AG04450 (cell line): ENCODE measurements around the gene MBD6. TPM values are rescaled to one million over a fixed set of nuclear protein-coding genes. Genes with fewer than 3 reads are reported as not detected.

Experiments used
- CTCF ChIA-PET: fragments of 300-600, 350-600 bp; formaldehyde crosslinking; extraction: SDS; loops from one replicate; lab custom pipeline; 2022; ENCODE audit warnings: antibody characterized with exemption, inconsistent platforms; lab: Charles Lee
- POLR2A ChIA-PET: fragments of 350-600 bp; formaldehyde crosslinking; extraction: SDS; loops from one replicate; lab custom pipeline; 2021; ENCODE audit warnings: antibody characterized with exemption, inconsistent platforms; lab: Yijun Ruan, JAX
- DNase-seq: peaks from one replicate; pipeline ENCODE4 v3.0.0-alpha.2; 2011; ENCODE audit warnings: low read depth, low spot score
- H3K27ac ChIP-seq: one replicate; pipeline ENCODE4 v1.5.1; 2012; ENCODE audit warnings: low read depth, low read length, control low read depth
- H3K27me3 ChIP-seq: one replicate; pipeline ENCODE4 v1.6.0; 2012; ENCODE audit warnings: low read length; ENCODE audit not compliant: control insufficient read depth, insufficient read depth
- H3K4me3 ChIP-seq: 2 replicates; pipeline ENCODE4 v1.5.1; 2011; ENCODE audit warnings: mild to moderate bottlenecking, low read depth, low read length, control low read depth
- H3K9me3 ChIP-seq: 2 replicates; pipeline ENCODE4 v1.5.1; 2012; ENCODE audit warnings: low read length; ENCODE audit not compliant: control insufficient read depth, insufficient read depth
- CTCF ChIP-seq: IDR thresholded peaks from 2 replicates; pipeline ENCODE4 v1.5.1; 2011; ENCODE audit warnings: low read depth, low read length, control low read depth, inconsistent platforms
- polyA plus RNA-seq: library from polyadenylated mRNA; depleted of rRNA; stranded (reverse); fragments of >200 nt; gene quantifications from 2 replicates; pipeline ENCODE4 v1.2.3, GENCODE V29; 2011; rRNA removed
- small RNA-seq: library from RNA; depleted of rRNA; stranded (forward); fragments of <200 nt; gene quantifications from one replicate; pipeline ENCODE3, GENCODE V24; 2012; ENCODE audit warnings: low read depth; ENCODE audit not compliant: insufficient read length

Gene MBD6
- polyA plus RNA-seq, 1 experiment: 3.3 TPM

- DNase-seq: no peak
- Histone ChIP-seq H3K27me3 (peaks cover 21% of the 10 kb centered on the region), H3K27ac (no peak overlapping the region), H3K4me3 (no peak overlapping the region), H3K9me3 (no peaks in the 10 kb centered on the region)
- CTCF ChIA-PET: interaction anchor here (6.5 kb wide), 1 partner anchor 6 kb away, joined by 61 read pairs; no protein-coding TSS in a partner anchor
- no peak for TF ChIP-seq CTCF
- POLR2A ChIA-PET: no interaction called here
These were observed 54.1 kb downstream of the MBD6 start for GRCh38 chr12:57576613-57577160.

GRCh38 chr12:57577981-57578758 lies 55.5 kb downstream of the MBD6 start:
- POLR2A ChIA-PET: no interaction called here
- TF ChIP-seq CTCF: no peak
- H3K27me3 ChIP-seq: peaks cover 19% of the 10 kb centered on the region
- CTCF ChIA-PET: no interaction called here
- no peak overlapping the region for H3K4me3 ChIP-seq
- no peaks in the 10 kb centered on the region for H3K9me3 ChIP-seq
- DNase-seq: no peak
- H3K27ac ChIP-seq: no peak overlapping the region

DNA sequence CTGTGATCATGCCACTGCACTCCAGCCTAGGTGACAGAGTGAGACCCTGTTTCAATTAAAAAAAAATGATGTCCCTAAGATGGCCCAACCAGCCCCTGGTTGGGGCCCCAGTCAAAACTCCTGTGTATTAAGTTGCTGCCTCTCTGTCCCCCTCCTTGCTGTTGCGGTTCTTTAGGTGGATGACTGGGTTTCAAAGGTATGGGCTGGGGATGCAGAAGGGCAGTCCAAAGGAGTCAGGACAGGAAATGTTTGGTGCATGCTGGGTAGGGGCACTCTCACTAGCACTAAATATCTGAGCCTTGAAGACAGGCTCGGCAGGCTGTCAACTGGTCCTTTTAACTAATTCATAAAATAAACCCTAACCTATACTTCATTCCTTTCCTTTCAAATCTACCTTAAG lies 56.4 kb downstream of the MBD6 start:
- ChIA-PET POLR2A (no interaction called here), CTCF (no interaction called here)
- Histone ChIP-seq H3K27me3 (peaks cover 19% of the 10 kb centered on the region), H3K4me3 (no peak overlapping the region), H3K9me3 (no peaks in the 10 kb centered on the region), H3K27ac (no peak overlapping the region)
- DNase-seq: no peak
- no peak for TF ChIP-seq CTCF

Small RNA genes within 50 kb of the gene (small RNA-seq; reads per million reads assigned to genes)
- gene MIR616: not detected

Other genes starting within 250 kb of the MBD6 start
- gene R3HDM2, start 91.8 kb upstream of the MBD6 start, polyA plus RNA-seq: 19.3 and 20.0 TPM in 2 replicates
- not detected in 2 replicates for gene INHBC, start 88.0 kb upstream of the MBD6 start, polyA plus RNA-seq
- gene INHBE, start 67.5 kb upstream of the MBD6 start, polyA plus RNA-seq: 10.8 TPM in 2 replicates
- 8.3 and 9.7 TPM in 2 replicates for gene GLI1, start 63.0 kb upstream of the MBD6 start, polyA plus RNA-seq
- 1.2 TPM in 2 replicates for gene ARHGAP9, start 43.0 kb upstream of the MBD6 start, polyA plus RNA-seq
- gene MARS1, start 34.8 kb upstream of the MBD6 start, polyA plus RNA-seq: 236 and 252 TPM in 2 replicates
- gene DDIT3, start 2.3 kb upstream of the MBD6 start, polyA plus RNA-seq: 64.9 and 69.0 TPM in 2 replicates
- gene DCTN2, start 24.4 kb downstream of the MBD6 start, polyA plus RNA-seq: 146 and 160 TPM in 2 replicates
- 0.38 and 0.45 TPM in 2 replicates for gene KIF5A, start 27.2 kb downstream of the MBD6 start, polyA plus RNA-seq
- gene PIP4K2C, start 68.4 kb downstream of the MBD6 start, polyA plus RNA-seq: 29.7 and 33.1 TPM in 2 replicates
- 24.8 and 32.0 TPM in 2 replicates for gene DTX3, start 82.0 kb downstream of the MBD6 start, polyA plus RNA-seq
- gene ARHGEF25, start 88.6 kb downstream of the MBD6 start, polyA plus RNA-seq: 23.4 and 26.0 TPM in 2 replicates
- gene B4GALNT1, start 110.4 kb downstream of the MBD6 start, polyA plus RNA-seq: 1.8 and 2.5 TPM in 2 replicates
- gene OS9, start 171.3 kb downstream of the MBD6 start, polyA plus RNA-seq: 309 and 310 TPM in 2 replicates
- gene AGAP2, start 215.9 kb downstream of the MBD6 start, polyA plus RNA-seq: 0.02 and 0.06 TPM in 2 replicates
- 32.7 and 45.9 TPM in 2 replicates for gene TSPAN31, start 222.2 kb downstream of the MBD6 start, polyA plus RNA-seq
- gene CDK4, start 229.5 kb downstream of the MBD6 start, polyA plus RNA-seq: 251 and 288 TPM in 2 replicates
- 3.6 and 3.7 TPM in 2 replicates for gene MARCHF9, start 232.3 kb downstream of the MBD6 start, polyA plus RNA-seq
- 0.22 and 0.29 TPM in 2 replicates for gene CYP27B1, start 244.3 kb downstream of the MBD6 start, polyA plus RNA-seq
- gene METTL1, start 249.3 kb downstream of the MBD6 start, polyA plus RNA-seq: 20.1 and 23.5 TPM in 2 replicates
- 6.8 and 7.6 TPM in 2 replicates for gene EEF1AKMT3, start 249.8 kb downstream of the MBD6 start, polyA plus RNA-seq